Rectal smooth muscle tissue (tissue), 1 donor: ENCODE measurements around the gene KIF27.
"Not testable (repeated sequence)": the region's sequence is repeated elsewhere in the genome, so short reads cannot be mapped to it uniquely, and the experiment has no call there.

Source experiments
- H3K27ac ChIP-seq: one replicate; pipeline ENCODE4 v1.7.0; 2013; ENCODE audit warnings: low read depth, low read length, inconsistent platforms
- H3K27me3 ChIP-seq: one replicate; pipeline ENCODE4 v1.7.0; 2013; ENCODE audit warnings: low read length; ENCODE audit not compliant: control insufficient read depth, insufficient read depth
- H3K36me3 ChIP-seq: one replicate; pipeline ENCODE4 v1.7.0; 2013; ENCODE audit warnings: low read length; ENCODE audit not compliant: control insufficient read depth, insufficient read depth
- H3K4me1 ChIP-seq: one replicate; pipeline ENCODE4 v1.7.0; 2013; ENCODE audit warnings: low read length; ENCODE audit not compliant: control insufficient read depth, insufficient read depth
- H3K4me3 ChIP-seq: one replicate; pipeline ENCODE4 v1.7.0; 2013; ENCODE audit warnings: low read length
- H3K9ac ChIP-seq: one replicate; pipeline ENCODE4 v1.7.0; 2013; ENCODE audit warnings: low read length

The KIF27 gene

DNA sequence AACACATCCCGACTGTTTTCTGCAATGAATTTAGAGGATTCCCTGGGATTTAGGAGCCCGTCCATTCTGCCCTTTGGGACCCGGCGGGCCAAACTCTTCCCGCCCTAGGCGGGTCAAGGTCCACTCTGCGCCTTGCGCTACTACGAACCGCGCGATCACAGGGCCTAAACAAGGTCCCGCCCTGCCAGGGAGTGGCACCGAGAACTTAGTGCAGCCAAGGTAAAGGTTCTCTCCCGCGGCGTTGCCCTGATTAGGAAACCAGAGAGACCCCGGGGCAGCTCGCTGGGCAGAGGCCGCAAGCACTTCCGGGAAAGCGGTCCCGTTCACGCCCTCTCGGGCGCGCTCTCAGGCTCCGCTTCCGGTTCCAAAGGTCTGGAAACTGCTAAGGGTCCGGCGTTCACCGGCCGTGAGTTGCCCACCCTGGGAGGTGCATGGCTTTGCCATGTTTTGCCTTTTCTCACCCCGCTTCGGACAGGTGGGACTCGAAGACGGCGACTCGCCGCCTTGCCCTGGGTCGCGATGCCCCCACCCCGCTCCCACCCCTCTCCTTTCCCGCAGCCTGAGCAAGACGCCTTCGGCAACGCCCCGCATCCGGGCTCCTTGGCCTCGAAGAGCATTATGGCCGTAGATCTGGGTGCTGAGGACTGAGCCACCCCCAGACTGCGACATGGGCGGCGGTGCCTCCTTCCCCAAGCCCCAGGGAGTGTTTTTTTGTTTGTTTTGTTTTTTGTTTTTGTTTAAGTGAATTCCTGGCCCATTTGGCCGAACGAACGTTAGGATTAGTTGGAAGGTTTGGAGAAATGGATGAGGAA is 35.4 kb upstream of the KIF27 start:
- peak overlapping the region; percentile 91 for H3K9ac ChIP-seq
- H3K27me3 ChIP-seq: no peaks in the 10 kb centered on the region

DNA sequence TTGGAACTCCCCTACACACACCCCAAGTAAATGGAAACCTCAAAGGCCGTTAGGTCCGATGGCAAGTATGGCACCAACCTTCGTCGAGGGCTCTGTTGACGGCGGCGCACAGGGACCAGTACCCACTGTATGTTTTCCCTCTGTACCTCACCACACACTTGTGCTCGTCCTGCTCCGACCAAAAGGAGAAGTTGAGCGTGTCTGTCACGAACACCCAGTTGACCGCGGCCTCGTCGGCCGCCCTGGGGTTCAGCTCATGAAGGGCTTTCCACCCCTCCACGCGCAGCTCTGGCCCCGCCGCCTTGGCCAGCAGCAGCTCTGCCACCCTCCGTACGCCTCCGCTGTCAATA is 34.8 kb upstream of the KIF27 start:
- Histone ChIP-seq H3K4me1 (peaks cover 8% of the 10 kb centered on the region), H3K4me3 (peak overlapping the region; percentile 88), H3K36me3 (peaks cover 2% of the 10 kb centered on the region), H3K27ac (peak overlapping the region; percentile 85), H3K9ac (peak overlapping the region; percentile 91), H3K27me3 (no peaks in the 10 kb centered on the region)

More for the DNA sequence above, 35.4 kb upstream of the KIF27 start:
- peak overlapping the region; percentile 88 for H3K4me3 ChIP-seq
- H3K36me3 ChIP-seq: peaks cover 2% of the 10 kb centered on the region
- H3K27ac ChIP-seq: peak overlapping the region; percentile 85
- H3K4me1 ChIP-seq: peaks cover 8% of the 10 kb centered on the region

DNA sequence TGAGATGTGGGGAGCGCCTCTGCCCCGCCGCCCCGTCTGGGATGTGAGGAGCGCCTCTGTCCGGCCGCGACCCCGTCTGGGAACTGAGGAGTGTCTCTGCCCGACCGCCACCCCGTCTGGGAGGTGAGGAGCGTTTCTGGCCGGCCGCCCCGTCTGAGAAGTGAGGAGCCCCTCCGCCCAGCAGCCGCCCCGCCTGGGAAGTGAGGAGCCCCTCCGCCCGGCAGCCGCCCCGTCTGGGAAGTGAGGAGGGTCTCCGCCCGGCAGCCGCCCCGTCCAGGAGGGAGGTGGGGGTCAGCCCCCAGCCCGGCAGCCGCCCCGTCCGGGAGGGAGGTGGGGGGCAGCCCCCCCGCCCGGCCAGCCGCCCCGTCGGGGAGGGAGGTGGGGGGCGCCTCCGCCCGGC is 26.9 kb upstream of the KIF27 start:
- H3K9ac ChIP-seq, H3K36me3 ChIP-seq, H3K4me1 ChIP-seq, H3K4me3 ChIP-seq, H3K27me3 ChIP-seq, H3K27ac ChIP-seq: not testable (repeated sequence)

DNA sequence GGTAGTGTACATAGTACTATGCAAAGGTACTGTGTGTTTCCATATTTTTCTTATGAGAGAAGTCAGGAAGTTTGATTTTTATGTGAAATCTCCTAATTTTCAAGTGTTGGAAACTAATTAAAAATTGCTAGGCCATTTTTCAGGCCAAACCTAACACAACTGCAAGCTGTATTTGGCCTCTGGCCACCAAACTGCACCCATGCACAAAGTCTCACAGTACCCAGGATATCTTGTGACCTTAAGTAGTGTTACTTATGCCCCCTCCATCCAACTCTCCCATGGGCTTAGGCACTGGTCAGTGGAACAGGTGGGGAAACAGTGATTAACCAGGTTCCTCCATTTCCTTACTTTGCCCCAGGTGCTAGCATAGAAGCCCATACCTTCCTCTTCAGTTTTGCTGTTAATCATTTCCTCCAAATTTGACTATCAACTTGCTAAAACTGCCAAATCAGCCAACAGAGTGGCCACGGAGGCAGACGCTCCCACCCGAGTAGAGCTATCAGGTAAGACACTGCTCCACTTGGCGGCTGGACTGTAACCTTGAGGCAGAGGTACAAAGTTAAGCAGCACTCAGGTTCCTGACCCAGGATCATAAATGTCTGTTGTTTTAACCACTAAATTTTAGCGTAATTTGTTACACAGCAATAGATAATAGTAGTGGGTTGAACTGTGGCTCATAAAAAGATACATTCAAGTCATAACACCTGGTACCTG is 19.5 kb upstream of the KIF27 start:
- no peaks in the 10 kb centered on the region for H3K27me3 ChIP-seq
- no peak overlapping the region for H3K9ac ChIP-seq
- H3K4me1 ChIP-seq: no peaks in the 10 kb centered on the region
- H3K36me3 ChIP-seq: peaks cover 14% of the 10 kb centered on the region
- H3K27ac ChIP-seq: no peak overlapping the region
- H3K4me3 ChIP-seq: no peak overlapping the region

DNA sequence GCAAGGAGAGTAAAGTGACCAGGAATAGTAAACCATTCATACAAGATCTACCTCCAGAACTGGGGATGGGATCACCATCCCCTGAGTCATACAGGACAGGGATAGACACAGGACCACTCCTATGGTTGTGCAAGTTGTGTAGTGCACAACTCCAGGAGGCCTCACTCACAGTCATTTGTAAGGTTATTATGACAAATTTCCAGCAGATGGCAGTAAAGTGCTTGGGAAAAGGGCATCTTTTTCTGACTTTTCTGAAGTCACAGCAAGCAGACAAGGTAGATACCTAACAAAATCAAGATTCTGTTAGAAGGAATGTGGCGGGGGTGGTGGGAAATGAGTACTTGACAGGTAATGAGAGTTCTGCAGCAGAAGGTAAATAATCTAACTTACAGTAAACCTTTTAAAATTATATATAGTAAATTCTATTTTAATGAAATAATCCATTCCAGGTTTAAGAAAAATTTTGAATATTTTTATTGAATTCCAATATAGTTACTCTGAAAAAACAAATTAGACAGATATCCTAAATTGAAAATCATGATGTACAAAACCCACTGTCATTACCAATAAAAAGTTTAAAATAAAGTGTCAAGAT is 16.7 kb upstream of the KIF27 start:
- Histone ChIP-seq H3K27ac (no peak overlapping the region), H3K36me3 (peaks cover 14% of the 10 kb centered on the region), H3K9ac (no peak overlapping the region), H3K4me1 (no peaks in the 10 kb centered on the region), H3K27me3 (no peaks in the 10 kb centered on the region), H3K4me3 (no peak overlapping the region)

DNA sequence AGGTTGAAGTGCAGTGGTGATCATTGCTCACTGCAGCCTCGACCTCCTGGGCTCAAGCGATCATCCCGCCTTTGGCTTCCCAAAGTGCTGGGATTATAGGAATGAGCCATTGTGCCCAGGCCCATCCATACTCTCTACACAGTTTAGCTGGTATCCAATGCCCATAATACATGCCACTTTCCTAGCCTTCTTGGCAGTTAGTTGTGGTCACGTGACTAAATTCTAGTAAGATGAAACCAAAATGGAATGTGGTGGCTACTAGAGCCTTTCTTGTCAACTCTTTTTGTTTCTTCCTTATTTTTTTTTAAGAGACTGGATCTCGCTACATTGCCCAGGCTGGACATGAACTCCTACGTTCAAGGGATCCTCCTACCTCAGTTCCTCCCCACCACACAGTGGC is 15.3 kb upstream of the KIF27 start:
- no peaks in the 10 kb centered on the region for H3K27me3 ChIP-seq
- H3K4me3 ChIP-seq: no peak overlapping the region
- no peaks in the 10 kb centered on the region for H3K4me1 ChIP-seq
- peaks cover 11% of the 10 kb centered on the region for H3K36me3 ChIP-seq
- no peak overlapping the region for H3K9ac ChIP-seq
- no peak overlapping the region for H3K27ac ChIP-seq

DNA sequence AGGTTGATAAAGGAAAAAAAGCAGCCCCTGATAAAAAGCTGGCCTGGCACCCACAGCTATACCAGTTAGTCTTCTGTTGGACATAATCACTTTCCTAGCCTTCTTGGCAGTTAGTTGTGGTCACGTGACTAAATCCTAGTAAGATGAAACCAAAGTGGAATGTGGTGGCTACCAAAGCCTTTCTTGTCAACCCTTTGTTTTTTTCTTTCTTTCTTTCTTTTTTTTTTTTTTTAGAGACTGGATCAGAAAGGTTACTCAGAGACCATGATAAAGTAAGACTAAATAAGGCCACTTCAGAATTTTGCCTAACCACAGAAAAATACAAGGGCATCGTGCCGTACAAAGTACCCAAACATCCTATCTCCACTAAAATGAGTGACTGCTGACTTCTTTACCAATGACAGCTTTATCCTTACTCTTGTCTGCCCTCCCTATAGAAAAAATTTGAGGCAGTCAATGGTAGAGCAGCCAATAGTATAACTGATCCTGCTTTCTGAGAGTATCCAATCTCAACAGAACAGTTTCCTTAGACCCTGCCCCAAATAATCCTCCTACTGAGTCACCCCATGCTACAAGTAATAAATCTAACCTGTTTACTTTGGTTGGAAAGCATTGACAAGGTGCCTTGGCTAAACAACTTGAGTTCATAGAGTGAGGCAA is 14.2 kb upstream of the KIF27 start:
- no peak overlapping the region for H3K4me3 ChIP-seq
- H3K27ac ChIP-seq: no peak overlapping the region
- H3K27me3 ChIP-seq: no peaks in the 10 kb centered on the region

DNA sequence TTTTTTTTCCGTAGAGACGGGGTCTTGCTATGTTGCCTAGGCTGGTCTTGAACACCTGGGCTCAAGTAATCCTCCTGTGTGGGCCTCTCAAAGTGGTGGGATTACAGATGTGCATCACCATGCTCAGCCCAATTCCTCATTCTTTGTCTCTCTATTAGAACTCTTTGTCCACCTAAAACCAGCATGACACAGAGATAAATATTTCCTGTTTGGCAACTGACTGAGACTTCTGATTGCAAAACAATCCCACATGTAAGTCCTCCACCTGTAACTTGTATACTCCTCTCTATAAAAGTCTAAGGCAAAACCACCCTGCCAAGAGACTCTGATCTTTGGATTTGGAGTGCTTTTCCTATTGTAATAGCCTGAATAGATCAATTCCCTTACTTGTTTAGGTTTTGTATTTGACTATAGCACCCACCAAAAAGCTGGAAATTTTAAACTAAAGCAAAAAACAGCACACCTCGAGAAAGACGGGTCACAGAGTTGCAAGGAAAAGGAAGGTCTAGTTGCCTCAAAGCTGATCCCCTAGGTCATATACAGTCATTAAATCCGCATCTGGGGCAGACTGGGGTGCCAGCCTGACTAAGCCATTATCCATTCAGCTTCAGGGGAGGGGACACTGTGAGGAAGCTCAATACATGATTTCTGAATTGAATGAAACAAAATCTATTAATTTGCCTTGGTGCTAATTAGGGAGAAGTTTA is 13.5 kb upstream of the KIF27 start:
- Histone ChIP-seq H3K4me1 (no peaks in the 10 kb centered on the region), H3K27me3 (no peaks in the 10 kb centered on the region), H3K9ac (no peak overlapping the region), H3K36me3 (peaks cover 4% of the 10 kb centered on the region), H3K4me3 (no peak overlapping the region), H3K27ac (no peak overlapping the region)

More for the DNA sequence above, 14.2 kb upstream of the KIF27 start:
- no peaks in the 10 kb centered on the region for H3K4me1 ChIP-seq
- no peak overlapping the region for H3K9ac ChIP-seq
- H3K36me3 ChIP-seq: peaks cover 8% of the 10 kb centered on the region

DNA sequence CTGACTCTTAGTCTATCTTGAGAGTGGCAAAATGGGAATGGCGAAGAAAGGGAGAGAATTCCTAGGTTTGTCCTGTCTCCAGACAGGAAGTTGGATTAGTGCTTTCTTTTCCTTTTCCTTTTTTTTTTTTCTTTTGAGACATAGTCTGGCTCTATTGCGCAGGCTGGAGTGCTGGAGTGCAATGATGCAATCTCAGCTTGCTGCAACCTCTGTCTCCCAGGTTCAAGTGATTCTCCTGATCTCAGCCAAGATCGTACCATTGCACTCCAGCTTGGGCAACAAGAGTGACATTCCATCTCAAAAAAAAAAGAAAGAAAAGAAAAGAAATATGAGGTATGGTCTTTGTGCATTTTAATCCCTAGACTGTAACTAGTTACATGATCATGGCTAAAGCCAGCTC is 12.6 kb upstream of the KIF27 start:
- H3K4me3 ChIP-seq: no peak overlapping the region
- no peaks in the 10 kb centered on the region for H3K27me3 ChIP-seq
- peaks cover 2% of the 10 kb centered on the region for H3K36me3 ChIP-seq
- H3K4me1 ChIP-seq: no peaks in the 10 kb centered on the region
- H3K27ac ChIP-seq: no peak overlapping the region
- no peak overlapping the region for H3K9ac ChIP-seq

DNA sequence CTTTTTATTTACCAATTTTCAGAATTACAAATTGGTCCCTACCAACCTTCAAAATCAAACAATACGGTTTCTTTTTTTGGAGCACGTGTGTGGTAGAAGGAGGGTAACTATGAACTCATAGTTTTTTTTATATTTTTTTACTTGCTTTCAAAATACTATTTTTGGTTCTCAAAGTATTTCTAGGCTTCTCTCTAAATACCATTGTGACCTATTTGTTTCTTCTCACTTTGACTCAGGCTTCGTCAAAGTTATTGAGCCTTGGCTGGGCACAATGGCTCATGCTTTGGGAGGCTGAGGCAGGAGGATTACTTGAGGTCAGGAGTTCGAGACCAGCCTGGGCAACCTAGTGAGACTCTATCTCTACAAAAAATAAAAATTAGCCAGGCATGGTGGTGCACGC is 11.6 kb upstream of the KIF27 start:
- Histone ChIP-seq H3K27me3 (no peaks in the 10 kb centered on the region), H3K4me3 (no peak overlapping the region), H3K36me3 (no peaks in the 10 kb centered on the region), H3K4me1 (no peaks in the 10 kb centered on the region), H3K27ac (no peak overlapping the region), H3K9ac (no peak overlapping the region)

DNA sequence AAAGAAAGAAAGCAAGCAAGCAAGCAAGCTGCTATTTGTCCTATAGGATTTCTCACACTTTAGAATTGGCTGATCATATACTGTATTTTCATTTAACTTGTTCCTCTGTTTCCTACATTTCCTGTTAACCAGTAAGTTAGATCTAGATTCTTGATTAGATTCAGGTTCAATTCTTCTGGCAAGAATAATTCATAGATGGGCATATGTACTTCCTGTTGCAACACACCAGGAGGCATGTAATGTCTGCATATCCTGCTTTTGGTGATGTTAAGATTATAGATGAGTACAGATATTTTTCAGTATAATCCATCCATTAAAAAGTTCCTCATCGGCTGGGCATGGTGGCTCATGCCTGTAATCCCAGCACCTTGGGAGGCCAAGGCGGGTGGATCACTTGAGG is 10.8 kb upstream of the KIF27 start:
- Histone ChIP-seq H3K36me3 (no peaks in the 10 kb centered on the region), H3K4me1 (no peaks in the 10 kb centered on the region), H3K9ac (no peak overlapping the region), H3K27me3 (no peaks in the 10 kb centered on the region), H3K27ac (no peak overlapping the region), H3K4me3 (no peak overlapping the region)

DNA sequence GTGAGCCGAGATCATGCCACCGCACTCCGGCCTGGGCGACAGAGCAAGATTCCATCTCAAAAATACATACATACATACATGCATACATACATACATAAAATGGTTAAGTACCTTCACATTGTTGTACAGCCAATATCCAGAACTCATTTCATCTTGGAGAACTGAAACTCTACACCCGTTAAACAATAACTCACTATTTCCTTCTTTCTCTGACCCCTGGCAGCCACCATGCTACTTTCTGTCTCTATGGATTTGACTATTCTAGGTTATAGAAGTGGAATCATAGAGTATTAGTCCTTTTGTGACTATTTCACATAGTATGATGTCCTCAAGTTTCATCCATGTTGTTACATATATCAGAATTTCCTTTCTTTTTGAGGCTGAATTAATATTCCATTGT is 9.6 kb upstream of the KIF27 start:
- Histone ChIP-seq H3K9ac (no peak overlapping the region), H3K4me1 (no peaks in the 10 kb centered on the region), H3K27ac (no peak overlapping the region)

More for the DNA sequence above, 9.6 kb upstream of the KIF27 start:
- Histone ChIP-seq H3K4me3 (no peak overlapping the region), H3K27me3 (no peaks in the 10 kb centered on the region), H3K36me3 (no peaks in the 10 kb centered on the region)
